Measurements from ENCODE around the gene HLCS.
"Not testable (repeated sequence)": the region's sequence is repeated elsewhere in the genome, so short reads cannot be mapped to it uniquely, and the experiment has no call there.

Gene HLCS

DNA sequence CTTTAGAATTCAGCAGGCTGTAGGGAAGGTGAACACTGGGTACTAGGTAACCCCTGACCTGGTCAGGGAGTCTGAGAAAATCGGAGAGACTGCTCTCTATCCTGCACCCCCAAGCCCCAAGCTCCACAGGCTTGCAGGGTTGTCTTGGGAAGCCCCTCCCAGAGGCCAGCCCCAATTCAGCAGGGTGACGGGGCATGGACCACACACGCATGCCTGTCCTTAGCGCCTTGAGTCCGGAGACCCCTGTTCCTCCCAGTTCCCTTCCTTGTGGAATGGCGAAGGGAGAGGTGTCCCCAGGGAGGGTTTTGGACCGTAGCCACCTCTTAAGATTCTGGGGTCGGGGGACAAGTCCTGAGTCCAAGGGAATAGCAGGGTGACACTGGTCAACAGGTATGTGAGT, 116.1 kb downstream of the HLCS start:
- DNase-seq (ENCODE audit: low read depth in 2 of 2), result no peak

DNA sequence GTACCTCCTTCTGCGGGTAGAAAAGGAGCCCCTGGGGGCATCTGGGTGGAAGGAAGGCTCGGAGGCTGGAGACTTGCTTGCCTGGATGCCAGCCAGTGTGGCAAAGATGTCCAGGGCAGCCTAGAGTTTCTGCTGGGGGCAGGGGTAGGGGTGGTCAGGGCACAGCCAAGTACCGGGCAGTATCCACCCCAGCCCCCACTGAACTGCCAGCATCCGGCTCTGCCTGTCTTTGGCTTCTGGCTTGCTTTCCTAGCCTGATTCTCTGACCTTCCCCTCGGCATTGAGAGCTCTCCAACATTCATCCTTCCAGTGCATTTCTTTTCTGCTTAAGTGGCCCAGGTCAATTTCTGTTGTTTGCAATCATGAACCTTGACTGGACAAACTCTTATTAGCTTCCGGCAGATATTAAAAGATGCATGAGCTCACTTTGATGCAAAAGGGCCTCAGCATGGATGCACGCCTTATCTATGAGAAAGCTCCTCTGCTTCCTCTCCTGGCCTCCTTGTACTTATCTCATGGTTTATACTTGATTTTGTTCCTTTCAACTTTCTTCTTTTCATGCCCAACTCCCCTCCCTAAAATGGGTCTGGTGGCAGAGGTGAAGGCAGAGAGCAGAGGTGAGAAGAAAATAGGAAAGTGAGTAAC, 116.9 kb downstream of the HLCS start:
- no peak for DNase-seq (ENCODE audit: low read depth in 2 of 2)

DNA sequence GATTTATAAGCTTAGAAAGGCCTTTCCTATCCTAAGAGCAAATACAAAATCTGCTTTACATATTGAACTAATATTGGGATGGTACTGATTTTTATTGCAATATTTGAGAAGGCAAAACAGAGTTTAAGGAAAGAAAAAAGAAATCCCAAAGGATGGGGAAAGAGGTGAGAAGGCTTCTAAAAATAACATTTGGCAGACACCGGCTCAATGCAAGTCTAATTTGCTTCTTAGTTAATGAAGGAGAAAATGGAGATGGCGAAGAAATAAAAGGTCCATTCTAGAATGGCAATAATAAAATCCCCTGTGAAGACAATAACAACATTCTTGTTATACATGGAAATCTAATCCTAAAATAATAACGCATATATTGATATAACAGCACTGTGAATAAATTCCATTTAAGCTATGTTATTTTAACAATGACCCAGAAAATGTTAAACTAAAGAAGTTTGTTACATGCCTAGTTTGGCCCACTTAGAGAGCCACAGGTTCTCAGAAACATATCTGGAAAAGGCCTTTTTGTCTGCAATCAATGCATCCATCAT, 117.7 kb downstream of the HLCS start:
- no peak for DNase-seq (ENCODE audit: low read depth in 2 of 2)

DNA sequence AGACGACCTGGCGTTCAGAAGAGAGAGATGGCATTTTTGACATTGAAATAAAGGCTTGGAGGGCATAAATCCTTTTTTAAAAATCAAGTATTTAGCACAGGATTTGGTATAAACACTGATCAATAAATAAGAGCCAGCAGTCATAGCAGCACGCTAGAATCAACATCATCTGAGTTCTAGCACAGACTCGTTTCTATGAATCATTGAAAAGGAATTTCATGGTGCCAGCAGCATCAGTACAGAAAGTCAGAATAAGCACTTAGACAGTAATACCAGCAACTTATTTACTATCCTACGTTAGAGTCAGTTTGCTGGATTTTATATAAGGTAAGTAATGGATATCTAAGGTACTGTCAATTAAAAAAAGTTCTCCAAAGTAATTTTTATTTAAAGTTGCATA, 119.3 kb downstream of the HLCS start:
- DNase-seq (ENCODE audit: low read depth in 2 of 2), result no peak

DNA sequence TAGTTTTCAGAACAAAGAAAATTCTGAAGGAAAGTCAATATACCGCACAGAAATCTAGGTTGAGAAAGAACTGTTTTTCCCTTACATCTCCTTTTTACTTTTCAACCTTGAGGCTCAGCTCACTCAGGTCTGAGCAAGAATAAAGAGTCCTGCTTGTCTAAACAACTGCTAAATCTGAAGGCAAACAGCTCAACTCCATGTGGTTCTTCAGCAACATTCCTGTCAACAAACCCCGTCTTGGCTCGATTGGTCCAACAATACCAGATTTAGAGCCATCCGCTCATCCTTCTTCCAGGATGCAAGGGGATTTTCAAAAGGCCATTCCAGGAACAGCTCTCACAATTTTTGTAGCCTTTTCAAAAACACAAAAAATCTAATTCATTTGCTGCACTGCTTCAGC, 119.8 kb downstream of the HLCS start:
- DNase-seq (ENCODE audit: low read depth in 2 of 2), result no peak

DNA sequence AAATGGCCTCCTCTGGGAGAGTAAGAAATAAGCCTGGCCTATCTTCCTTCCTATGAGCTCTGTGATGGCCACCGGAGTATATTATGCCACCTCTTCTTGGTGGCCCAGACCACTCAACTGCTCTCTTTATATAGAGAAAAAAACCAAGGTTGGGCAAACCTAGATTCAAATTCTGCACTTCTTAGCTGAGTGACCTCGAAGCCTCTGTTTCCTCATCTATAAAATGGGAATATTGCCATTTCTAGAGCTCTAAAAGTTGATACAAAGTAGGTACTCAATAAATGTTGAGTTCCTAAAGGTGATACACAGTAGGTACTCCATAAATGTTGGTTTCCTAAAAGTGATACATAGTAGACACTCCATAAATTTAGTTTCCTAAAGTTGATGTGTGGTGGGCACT, 120.7 kb downstream of the HLCS start:
- no peak for DNase-seq (ENCODE audit: low read depth in 2 of 2)

DNA sequence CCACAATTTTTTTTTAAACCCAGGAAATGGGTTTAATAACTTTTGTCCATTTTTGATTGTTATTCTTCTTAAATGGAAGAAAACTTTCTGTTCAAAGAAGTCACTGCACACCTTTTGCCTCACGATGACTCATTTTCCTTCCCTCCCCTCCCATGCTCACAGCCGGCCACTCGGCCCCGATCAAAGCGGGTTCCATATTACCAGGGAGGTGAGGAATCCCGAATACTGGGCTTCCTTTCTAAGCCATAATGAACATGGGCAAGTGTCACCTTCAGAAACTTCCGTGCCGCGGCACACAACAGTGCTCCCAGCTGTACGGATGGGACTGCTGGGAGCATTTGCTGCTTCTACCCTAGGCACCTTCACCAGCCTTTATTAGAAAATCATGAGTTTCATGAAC, 121.4 kb downstream of the HLCS start:
- no peak for DNase-seq (ENCODE audit: low read depth in 2 of 2)

DNA sequence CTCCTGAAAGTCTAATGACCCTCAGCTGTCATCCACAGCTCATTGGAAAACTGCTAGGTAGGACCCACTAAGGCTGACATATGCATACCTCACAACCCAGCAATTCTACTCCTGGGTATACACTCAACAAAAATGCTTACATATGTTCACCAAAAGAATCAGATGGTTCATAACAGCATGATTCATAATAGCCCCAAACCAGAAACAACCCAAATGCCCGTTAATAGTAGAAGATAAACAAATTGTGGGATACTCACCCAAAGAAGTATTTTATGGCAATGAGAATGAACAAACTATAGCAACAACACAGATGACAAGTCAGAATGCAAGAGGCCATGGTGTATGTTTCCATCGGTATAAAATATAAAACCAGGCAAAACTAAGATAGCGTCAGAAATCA, 124.6 kb downstream of the HLCS start:
- DNase-seq (ENCODE audit: low read depth in 2 of 2), result no peak

DNA sequence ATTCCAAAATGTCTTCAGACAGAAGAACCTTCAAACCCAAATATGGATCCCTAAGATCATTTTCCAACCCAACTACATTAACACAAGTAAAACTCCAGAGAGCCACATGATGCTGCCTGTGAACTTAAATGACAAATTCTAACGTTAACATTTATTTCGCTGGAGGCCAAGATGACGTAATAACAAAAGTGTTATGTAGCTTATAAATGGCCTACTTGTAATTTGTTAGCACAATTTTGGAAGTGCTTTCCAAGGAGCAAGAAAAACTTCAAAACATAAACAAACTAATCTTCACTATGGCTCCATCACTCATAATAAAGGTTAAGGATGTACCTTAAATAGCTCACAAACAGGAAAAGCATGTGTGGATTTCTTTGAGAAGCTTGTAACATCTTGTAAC, 126.7 kb downstream of the HLCS start:
- DNase-seq (ENCODE audit: low read depth in 2 of 2), result no peak

DNA sequence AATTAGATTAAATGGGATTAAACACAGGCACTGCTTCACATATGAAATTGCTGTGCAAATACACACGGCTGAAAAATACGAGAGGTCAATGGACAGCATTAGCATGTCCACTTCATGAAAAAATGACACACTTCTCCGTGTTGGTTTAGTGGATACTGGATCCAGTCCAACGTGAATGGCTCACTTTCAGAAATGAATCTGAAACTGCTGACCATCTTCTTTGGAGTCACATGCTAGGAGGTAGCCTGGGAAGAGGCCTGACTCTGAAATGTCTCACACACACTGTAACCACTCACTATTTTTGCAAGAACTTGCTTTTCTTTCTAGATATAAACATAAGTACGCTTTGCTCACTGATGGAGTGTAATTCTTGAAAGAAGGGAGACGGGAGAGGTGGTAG, 127.3 kb downstream of the HLCS start:
- DNase-seq (ENCODE audit: low read depth in 2 of 2), result no peak

DNA sequence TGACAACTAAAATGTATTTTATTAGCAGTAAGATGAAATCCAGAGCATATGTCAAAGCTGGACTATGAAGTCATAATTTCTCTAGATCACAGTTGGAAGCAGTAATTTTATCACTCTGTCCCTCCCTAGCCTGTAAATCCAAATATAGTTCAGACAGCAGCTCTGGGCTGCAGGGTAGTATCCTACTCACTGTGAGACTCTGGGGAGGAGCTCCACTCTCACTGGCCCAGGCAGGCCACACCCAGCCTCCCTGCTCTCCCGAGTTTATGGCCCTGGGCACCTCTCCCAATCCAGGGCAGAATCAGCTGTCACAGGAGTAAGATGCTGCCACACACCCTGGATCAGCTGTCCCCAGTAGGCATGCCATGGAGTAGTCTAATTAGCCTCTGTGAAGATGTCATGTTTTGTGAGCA, 131.1 kb downstream of the HLCS start:
- no peak for DNase-seq (ENCODE audit: low read depth in 2 of 2)

DNA sequence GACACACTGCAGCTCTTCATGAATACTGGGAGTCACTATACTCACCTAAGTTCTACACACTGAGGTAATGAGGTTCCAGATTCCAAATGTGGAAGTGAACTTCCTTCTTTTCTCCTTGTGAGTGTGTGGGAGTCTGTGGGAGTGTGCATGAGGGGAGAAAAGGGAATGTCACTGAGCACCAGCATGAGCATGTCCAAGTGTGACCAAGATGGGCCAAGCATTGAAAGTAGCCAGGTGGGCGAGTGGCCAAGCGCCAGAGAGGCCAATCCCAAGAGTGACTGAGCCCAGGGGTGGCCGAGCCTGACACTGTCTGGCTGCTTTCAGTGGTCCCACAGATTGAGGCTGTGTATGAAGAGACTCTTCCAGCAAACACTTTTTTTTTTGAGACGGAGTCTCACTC, 132.3 kb downstream of the HLCS start:
- no peak for DNase-seq (ENCODE audit: low read depth in 2 of 2)

DNA sequence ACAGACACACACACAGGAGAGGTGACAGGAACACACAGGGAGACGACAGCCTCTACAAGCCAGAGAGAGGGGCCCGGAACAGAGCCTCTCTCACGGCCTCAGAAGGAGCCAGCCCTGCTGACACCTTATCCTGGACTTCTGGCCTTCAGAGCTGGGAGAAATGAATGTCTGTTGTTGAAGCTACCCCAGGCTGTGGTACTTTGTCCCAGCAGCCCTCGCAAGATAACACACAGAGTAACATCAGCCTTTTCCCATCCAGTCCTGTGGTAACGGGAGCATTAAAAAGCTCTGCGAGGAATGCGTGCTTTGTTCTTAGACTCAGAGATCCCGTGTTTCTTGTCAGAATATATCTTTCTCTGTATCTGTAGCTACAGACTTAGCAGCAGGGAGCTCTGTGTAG, 136.4 kb downstream of the HLCS start:
- DNase-seq (ENCODE audit: low read depth in 2 of 2), result no peak

DNA sequence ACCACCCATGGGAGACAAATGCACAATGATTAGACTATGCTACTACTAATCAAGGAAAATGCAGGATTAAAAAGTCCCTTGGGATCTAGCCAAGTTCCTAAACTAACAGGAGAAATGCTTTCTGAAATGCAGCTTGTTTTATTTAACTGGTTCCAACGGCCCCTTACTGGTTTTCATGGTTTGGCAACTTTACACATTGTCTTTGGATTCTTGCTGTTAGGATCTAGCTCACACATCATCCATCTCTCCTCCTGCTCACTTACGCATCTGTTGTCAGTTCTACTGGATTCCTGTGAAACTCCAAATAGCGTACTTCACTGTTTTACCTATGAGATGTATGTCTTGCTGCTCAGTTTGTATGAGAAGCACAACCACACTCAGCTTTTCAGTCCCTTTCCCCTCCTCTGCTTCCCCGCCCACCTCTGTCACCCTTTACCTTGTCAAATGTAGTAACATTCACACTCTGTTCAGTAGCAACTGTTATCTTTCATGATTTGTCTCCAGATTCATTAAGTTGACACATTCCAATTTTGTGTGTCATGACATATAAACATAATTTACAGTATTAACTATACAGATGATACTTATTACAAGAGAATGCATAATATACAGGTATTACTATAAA, 137.5 kb downstream of the HLCS start:
- DNase-seq (ENCODE audit: low read depth in 2 of 2), result no peak

DNA sequence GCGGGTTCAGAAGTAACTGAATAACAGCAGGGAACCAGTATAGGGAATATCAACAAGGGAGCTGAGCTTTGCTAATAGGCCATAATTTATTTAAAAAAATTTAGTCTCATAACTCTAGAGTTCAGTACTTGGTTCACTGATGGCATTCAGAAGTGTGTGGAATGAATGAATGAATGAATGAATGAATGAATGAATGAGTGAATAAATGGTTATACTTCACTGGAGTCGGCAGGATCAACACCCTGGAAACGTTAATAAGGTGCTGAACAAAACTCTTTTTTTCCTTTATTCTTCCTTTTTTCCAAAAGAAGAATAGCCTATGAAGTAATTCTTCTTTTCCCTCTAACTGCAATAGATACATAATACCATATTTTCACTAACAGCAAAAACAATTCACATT, 138.3 kb downstream of the HLCS start:
- no peak for DNase-seq (ENCODE audit: low read depth in 2 of 2)

DNA sequence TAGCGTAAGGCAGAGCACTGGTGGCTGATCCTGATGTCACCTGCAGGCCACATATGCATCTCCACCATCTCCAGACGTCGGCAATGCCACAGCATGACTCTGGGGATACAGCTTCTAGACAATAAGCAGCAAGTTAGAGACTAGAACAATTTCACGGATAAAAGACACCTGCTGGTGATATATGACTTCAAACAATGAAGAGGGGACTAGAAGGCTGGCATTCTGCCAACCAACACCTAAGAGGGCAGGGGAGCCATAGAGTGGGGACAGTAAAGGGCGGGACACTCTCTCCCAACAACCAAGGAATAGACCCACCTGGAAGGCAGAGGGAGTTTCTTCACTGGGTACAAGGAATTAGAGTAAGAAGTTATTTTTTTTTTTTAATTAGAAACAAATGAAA, 140.8 kb downstream of the HLCS start:
- DNase-seq (ENCODE audit: low read depth in 2 of 2), result no peak

DNA sequence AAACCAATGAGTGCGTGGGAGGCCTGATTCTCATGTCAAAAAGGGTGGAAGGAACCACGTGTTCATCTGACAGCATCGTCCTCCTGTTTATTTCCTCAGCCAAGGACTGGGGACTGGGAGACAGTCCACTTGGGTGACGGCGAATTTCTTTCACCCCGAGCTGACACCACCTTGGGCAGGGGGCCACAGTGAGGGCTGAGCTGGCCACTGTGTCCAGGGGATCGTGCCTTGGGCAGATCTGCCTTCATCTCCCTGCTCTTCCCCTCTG, 145.5 kb downstream of the HLCS start:
- no peak for DNase-seq (ENCODE audit: low read depth in 2 of 2)

DNA sequence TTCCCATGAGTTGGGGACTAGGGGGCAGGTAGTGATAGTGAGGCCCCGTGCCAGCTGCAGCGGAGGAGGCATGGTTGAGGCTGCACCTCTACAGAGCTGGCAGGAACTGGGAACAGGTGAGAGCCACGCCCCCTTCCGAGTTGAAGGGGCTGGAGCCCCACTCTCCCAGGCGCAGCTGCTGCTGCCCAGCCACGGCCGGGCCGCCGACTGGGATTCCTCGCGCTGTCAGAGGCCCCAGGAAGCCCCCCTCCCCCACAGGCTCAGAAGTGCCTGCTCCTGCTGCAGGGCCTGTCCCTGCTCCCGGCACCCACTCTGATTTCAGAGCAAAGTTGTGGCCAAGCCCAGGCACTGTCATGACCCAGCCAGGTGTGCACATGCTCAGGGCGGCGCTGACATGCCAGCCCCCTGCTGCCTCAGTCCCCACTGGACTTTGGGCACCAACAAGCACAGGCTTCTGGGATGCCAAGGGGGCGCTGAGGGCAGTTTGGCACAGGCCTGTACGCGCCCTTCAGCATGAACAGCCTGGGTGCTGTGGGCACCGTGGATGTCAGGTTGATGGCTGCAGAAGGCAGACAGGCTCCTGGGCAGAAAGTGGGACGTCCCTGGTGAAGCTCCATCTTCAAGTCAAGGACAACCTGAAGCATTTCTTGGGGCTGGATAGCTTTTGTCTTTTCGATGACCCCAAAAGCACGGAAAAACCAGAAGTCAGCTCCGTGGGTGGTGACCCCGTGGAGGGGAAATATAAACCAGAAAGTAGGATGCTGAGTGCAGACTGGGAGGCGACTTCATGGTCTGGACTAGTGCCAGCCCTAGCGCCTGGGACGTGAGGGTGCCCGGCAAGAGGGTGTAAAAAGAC, 146.1 kb downstream of the HLCS start:
- DNase-seq (ENCODE audit: low read depth in 2 of 2), result no peak

DNA sequence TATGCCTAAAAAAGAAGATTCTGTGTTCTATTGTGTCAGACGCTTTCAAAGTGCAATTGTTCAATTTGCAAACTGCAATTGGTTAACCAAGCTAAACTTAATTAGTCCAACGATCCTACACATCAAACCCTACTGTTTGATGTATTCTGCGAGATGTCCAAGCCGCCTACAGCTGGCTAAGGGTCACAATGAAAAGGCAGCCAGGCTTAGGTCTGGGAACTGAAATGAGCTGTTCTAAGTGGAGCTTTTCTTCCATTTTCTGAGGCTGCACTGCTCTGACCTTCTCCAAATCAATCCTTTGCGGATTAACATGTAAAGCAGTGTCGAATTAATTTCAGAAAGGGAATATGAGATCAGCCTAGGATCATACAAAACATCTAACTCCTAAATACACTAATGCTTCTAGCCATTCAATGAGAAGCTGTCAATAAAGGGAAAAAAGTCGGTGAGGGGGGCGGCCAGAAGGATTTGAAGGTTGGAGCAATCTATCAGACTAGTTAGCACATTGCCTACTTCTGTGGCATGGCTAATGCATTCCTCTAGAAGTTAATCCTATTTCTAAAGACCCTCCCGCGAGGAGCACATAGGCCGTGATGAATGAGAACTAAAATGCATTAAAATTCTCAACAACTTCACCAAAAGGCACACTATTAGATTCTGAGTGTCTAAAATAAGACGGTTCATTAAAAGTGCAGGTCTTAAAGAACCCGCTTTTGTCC, 148.6 kb downstream of the HLCS start:
- no peak for DNase-seq (ENCODE audit: low read depth in 2 of 2)

DNA sequence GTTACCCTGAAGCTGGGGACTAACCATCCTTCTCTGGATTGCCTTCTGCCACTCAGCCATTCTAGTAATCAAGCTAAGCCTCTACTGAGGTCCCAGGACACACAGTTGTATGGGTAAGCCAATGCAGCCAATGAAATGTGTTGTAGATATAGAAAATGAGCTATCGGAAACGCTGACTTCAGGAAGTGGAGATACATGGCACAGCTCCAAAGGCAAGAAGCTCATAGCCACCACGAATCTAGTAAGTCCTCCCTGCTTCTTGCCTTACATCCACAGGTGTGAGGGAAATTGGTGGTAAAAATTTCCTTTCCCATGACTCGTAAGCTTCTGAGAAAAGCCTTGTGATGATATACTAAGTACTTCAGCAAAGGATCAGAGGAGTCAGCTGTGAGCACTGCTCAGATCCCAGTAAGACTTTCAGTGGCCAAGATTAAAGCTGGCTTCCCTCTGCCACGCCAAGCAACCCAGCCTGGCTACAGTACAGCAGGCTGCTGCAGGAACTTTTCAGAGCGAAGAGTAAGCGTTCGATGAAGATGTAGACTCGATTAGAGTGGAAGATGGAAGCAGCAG, 149.8 kb downstream of the HLCS start:
- no peak for DNase-seq (ENCODE audit: low read depth in 2 of 2)

DNA sequence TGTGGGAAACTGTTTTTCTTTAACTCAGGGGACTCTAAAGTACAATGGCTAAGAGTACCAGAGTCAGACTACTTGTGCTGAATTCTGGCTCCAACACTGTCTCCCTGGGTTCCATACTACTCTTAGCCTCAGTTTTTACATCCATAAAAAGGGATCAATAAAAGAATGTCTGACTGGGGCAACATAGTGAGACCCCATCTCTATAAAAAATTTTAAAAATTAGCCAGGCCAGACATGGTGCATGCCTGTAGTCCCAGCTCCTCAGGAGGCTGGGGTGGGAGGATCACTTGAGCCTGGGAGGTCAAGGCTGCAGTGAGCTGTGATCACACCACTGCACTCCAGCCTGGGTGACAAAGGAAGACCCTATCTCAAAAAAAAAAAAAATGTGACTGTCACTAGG, 150.4 kb downstream of the HLCS start:
- not testable (repeated sequence) for DNase-seq (ENCODE audit: low read depth in 2 of 2)

DNA sequence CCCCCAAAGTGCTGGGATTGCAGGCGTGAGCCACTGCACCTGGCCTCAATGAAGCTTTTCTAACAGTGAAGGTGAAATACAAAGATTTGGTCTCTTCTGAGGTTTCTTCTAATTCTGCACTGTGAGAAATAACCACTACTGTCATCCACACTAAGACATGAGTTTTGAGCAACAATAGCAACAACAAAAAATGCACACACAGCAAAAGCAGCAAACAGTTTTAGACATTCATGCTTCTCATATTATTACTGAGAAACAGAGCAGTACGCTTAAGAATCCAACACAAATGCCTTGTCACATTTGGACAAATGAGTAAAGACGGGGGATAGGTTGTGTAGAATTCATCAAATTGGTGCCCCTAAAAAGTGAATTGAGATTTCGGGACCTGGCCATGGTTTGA, 151.2 kb downstream of the HLCS start:
- no peak for DNase-seq (ENCODE audit: low read depth in 2 of 2)
